Measurements from ENCODE around the gene PODXL2.
"Not testable (repeated sequence)": the region's sequence is repeated elsewhere in the genome, so short reads cannot be mapped to it uniquely, and the experiment has no call there.

PODXL2 gene

DNA sequence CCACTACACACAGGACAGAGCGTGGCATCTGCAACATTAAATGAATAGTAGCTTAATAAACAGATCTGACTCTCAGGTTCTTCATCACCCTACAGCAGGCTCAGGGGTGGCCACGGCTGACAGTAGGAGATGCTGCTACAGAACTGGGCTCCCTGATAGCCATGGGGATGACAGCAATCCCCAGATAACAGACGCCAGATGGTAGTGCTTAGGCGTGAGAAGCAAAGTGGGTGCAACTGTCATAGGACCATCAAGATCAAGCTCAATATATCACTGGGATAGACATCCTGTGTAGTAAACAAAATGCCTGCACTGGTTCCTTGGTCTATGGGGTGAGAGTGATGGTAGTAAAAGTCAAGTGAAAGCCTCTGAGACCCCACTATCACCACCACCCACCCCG, 35.8 kb upstream of the PODXL2 start:
- Histone ChIP-seq H3K4me1 (ENCODE audit: control insufficient read depth, insufficient read depth, low read length) (peaks cover 14% of the 10 kb centered on the region), H3K27me3 (replicated peaks; ENCODE audit: control insufficient read depth, insufficient read depth, low read length) (no peaks in the 10 kb centered on the region), H3K4me3 (ENCODE audit: low read length) (no peak overlapping the region), H3K36me3 (ENCODE audit: control insufficient read depth, insufficient read depth, low read length, severe bottlenecking) (no peaks in the 10 kb centered on the region), H3K9me3 (ENCODE audit: control insufficient read depth, low read length) (no peaks in the 10 kb centered on the region), H3K9ac (ENCODE audit: low read length) (no peak overlapping the region)
- DNase-seq (ENCODE audit: low read depth), result no peak

DNA sequence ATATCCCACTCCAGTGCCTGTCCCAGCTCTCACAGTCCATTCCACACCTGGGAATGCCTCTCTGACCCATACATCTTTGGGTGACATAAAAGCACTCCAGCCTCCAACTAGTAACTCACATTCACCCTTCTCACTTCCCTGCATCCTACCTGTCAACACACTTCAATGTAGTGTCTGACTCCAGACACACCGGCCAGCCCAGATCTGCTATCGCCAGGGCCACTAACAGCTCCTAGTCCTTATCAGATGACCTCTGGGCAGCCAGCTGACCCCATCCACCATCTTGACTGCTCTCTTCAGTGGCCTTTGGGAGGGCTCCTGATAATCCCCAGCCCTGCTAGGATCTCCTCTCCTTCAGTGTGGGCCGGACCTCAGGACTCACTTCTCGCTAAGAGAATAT, 33.7 kb upstream of the PODXL2 start:
- H3K27me3 ChIP-seq (replicated peaks; ENCODE audit: control insufficient read depth, insufficient read depth, low read length), result no peaks in the 10 kb centered on the region
- DNase-seq (ENCODE audit: low read depth), result no peak
- peaks cover 10% of the 10 kb centered on the region for H3K4me1 ChIP-seq (ENCODE audit: control insufficient read depth, insufficient read depth, low read length)

DNA sequence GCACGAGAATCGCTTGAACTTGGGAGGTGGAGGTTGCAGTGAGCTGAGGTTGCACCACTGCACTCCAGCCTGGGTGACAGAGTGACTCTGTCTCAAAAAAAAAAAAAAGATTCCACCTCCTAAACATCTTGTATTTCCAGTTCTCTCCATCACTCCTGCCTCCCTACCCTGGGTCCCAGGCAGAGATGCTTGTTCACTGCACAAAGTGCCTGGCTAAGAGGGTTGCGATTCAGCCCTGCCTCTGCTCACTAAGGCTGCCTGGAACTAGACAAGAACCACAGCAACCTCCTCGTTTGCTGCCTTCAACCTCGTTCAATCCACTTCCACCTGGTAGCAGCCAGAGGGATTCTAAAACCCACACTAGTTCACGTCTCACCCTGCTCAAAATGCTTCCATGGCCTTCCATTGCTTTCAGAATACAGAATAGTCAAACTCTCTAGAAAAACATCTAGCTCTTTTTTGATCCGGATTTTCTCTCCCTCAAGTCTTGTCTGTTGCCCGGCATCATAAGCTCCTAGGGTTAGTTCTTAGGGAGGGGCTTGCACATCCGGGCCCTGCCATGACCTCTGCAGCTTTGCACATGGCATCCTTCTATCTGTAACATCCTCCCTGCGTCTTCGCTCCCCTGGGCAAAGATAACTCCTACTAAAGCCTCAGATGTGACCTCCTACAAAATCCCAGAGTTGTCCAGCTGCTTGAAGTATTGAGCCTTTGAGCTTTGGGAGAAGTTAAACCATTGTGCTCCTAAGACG, 31.8 kb upstream of the PODXL2 start:
- DNase-seq (ENCODE audit: low read depth), result no peak
- no peak overlapping the region for H3K9ac ChIP-seq (ENCODE audit: low read length)
- H3K4me1 ChIP-seq (ENCODE audit: control insufficient read depth, insufficient read depth, low read length), result peaks cover 5% of the 10 kb centered on the region
- H3K9me3 ChIP-seq (ENCODE audit: control insufficient read depth, low read length), result no peaks in the 10 kb centered on the region
- H3K36me3 ChIP-seq (ENCODE audit: control insufficient read depth, insufficient read depth, low read length, severe bottlenecking), result no peaks in the 10 kb centered on the region
- no peaks in the 10 kb centered on the region for H3K27me3 ChIP-seq (replicated peaks; ENCODE audit: control insufficient read depth, insufficient read depth, low read length)
- H3K4me3 ChIP-seq (ENCODE audit: low read length), result peak overlapping the region; percentile 85

More for the DNA sequence above, 33.7 kb upstream of the PODXL2 start:
- Histone ChIP-seq H3K9me3 (ENCODE audit: control insufficient read depth, low read length) (no peaks in the 10 kb centered on the region), H3K9ac (ENCODE audit: low read length) (no peak overlapping the region), H3K4me3 (ENCODE audit: low read length) (no peak overlapping the region), H3K36me3 (ENCODE audit: control insufficient read depth, insufficient read depth, low read length, severe bottlenecking) (no peaks in the 10 kb centered on the region)

DNA sequence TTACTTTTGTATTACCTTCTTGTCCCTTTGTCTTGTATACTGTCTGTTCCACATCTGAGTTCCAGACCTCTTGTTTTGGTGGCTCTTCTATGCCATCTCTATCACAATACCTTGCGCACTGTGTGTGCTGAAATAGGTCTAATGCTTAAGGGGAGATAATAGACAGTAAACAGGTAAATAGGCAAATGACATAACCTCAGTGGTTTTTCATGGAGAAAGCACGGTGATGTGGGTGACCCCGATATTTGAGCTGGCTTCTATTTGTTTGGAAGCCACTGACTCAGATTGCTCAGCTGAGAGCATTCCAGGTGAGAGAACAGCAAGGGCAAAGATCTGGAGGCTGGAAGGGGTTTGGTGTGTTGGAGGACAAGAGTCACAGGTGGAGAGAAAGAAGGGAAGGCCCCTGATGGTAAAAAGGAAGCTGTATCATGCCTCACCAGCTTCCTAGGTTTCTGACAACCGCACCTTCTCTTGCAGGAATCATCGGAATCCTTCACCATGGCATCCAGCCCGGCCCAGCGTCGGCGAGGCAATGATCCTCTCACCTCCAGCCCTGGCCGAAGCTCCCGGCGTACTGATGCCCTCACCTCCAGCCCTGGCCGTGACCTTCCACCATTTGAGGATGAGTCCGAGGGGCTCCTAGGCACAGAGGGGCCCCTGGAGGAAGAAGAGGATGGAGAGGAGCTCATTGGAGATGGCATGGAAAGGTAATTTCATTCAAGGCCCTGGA, 30.0 kb upstream of the PODXL2 start:
- Histone ChIP-seq H3K4me1 (ENCODE audit: control insufficient read depth, insufficient read depth, low read length) (peaks cover 5% of the 10 kb centered on the region), H3K4me3 (ENCODE audit: low read length) (peak overlapping the region; percentile 85), H3K9ac (ENCODE audit: low read length) (peak overlapping the region; percentile 81), H3K9me3 (ENCODE audit: control insufficient read depth, low read length) (no peaks in the 10 kb centered on the region), H3K27me3 (replicated peaks; ENCODE audit: control insufficient read depth, insufficient read depth, low read length) (no peaks in the 10 kb centered on the region), H3K36me3 (ENCODE audit: control insufficient read depth, insufficient read depth, low read length, severe bottlenecking) (no peaks in the 10 kb centered on the region)
- DNase-seq (ENCODE audit: low read depth), result no peak

DNA sequence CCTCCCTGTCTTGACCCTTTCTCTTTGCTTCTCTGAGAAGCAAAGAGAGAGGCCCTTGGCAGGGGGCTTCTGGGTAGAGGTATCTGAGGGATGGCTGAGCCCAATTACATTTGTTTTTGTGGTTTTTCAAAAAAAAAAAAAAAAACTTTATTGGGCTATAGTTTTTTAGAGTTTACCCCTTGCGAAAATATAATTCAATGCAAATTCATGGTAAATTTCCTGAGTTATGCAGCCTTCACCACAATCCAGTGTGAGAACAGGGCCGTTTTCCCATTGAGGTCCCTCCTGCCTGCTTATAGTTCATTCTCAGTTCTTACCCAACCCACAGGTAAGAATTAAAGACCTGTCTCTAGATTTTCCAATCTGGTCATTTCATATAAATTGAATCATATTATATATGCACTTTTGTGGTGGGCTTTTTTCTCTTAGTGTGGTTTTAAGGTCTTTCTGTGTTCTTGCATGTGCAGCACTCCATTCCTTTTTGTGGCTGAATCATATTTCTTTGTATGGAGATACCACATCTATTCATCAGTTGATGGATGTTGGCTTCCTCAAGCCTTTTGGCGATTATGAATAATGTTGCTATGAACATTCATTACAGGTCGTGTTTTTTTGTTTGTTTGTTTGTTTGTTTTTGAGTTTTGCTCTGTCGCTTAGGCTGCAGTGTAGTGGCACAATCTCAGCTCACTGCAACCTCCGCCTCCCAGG, 28.1 kb upstream of the PODXL2 start:
- Histone ChIP-seq H3K27me3 (replicated peaks; ENCODE audit: control insufficient read depth, insufficient read depth, low read length) (no peaks in the 10 kb centered on the region), H3K4me3 (ENCODE audit: low read length) (no peak overlapping the region), H3K9me3 (ENCODE audit: control insufficient read depth, low read length) (no peaks in the 10 kb centered on the region), H3K9ac (ENCODE audit: low read length) (no peak overlapping the region), H3K4me1 (ENCODE audit: control insufficient read depth, insufficient read depth, low read length) (peaks cover 5% of the 10 kb centered on the region), H3K36me3 (ENCODE audit: control insufficient read depth, insufficient read depth, low read length, severe bottlenecking) (peaks cover 3% of the 10 kb centered on the region)
- DNase-seq (ENCODE audit: low read depth), result no peak

DNA sequence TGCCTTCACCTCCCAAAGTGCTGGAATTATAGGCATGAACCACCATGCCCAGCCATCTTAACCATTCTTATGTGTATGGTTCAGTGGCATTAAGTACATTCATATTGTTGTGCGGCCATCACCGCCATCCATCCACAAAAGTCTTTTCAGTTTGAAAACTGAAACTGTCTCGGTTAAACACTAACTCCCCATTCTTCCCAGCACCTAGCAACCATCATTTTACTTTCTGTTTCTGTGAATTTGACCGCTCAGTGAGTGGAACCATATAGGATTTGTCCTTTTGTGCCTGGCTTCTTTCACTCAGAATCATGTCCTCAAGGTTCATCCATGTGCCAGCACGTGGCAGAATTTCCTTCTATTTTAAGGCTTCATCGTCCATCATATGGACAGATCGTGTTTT, 24.9 kb upstream of the PODXL2 start:
- Histone ChIP-seq H3K9me3 (ENCODE audit: control insufficient read depth, low read length) (no peaks in the 10 kb centered on the region), H3K27me3 (replicated peaks; ENCODE audit: control insufficient read depth, insufficient read depth, low read length) (no peaks in the 10 kb centered on the region), H3K4me3 (ENCODE audit: low read length) (no peak overlapping the region), H3K9ac (ENCODE audit: low read length) (no peak overlapping the region), H3K4me1 (ENCODE audit: control insufficient read depth, insufficient read depth, low read length) (no peaks in the 10 kb centered on the region), H3K36me3 (ENCODE audit: control insufficient read depth, insufficient read depth, low read length, severe bottlenecking) (peaks cover 15% of the 10 kb centered on the region)
- DNase-seq (ENCODE audit: low read depth), result no peak

DNA sequence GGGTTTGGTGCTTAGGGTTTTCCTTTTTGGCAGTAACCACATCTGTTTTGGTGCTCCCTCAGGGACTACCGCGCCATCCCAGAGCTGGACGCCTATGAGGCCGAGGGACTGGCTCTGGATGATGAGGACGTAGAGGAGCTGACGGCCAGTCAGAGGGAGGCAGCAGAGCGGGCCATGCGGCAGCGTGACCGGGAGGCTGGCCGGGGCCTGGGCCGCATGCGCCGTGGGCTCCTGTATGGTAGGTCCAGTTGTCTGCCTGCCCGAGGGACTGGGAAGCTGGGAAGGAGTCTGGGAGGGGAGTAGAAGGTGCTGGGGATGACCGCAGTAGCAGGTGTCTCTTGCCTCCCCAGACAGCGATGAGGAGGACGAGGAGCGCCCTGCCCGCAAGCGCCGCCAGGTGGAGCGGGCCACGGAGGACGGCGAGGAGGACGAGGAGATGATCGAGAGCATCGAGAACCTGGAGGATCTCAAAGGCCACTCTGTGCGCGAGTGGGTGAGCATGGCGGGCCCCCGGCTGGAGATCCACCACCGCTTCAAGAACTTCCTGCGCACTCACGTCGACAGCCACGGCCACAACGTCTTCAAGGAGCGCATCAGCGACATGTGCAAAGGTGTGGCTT, 24.3 kb upstream of the PODXL2 start:
- Histone ChIP-seq H3K4me3 (ENCODE audit: low read length) (no peak overlapping the region), H3K4me1 (ENCODE audit: control insufficient read depth, insufficient read depth, low read length) (no peaks in the 10 kb centered on the region), H3K36me3 (ENCODE audit: control insufficient read depth, insufficient read depth, low read length, severe bottlenecking) (peaks cover 15% of the 10 kb centered on the region), H3K9me3 (ENCODE audit: control insufficient read depth, low read length) (no peaks in the 10 kb centered on the region), H3K9ac (ENCODE audit: low read length) (no peak overlapping the region), H3K27me3 (replicated peaks; ENCODE audit: control insufficient read depth, insufficient read depth, low read length) (no peaks in the 10 kb centered on the region)
- no peak for DNase-seq (ENCODE audit: low read depth)

DNA sequence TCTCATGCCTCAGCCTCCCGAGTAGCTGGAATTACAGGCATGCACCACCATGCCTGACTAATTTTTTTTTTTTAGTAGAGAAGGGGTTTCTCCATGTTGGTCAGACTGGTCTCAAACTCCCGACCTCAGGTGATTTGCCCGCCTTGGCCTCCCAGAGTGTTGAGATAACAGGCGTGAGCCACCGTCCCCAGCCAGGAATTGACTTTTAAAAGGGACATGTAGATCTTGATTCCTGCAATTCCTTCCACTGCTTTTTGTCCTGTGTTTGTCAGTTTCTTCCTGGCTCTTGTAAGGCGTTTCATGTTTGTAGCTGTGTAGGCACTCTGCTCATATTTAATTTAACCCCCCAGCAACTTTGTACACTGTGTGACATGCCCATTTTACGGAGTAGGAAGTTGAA, 23.4 kb upstream of the PODXL2 start:
- DNase-seq (ENCODE audit: low read depth); H3K4me3 ChIP-seq (ENCODE audit: low read length); H3K9me3 ChIP-seq (ENCODE audit: control insufficient read depth, low read length); H3K4me1 ChIP-seq (ENCODE audit: control insufficient read depth, insufficient read depth, low read length); H3K27me3 ChIP-seq (replicated peaks; ENCODE audit: control insufficient read depth, insufficient read depth, low read length); H3K9ac ChIP-seq (ENCODE audit: low read length): not testable (repeated sequence)
- H3K36me3 ChIP-seq (ENCODE audit: control insufficient read depth, insufficient read depth, low read length, severe bottlenecking), result peaks cover 15% of the 10 kb centered on the region

DNA sequence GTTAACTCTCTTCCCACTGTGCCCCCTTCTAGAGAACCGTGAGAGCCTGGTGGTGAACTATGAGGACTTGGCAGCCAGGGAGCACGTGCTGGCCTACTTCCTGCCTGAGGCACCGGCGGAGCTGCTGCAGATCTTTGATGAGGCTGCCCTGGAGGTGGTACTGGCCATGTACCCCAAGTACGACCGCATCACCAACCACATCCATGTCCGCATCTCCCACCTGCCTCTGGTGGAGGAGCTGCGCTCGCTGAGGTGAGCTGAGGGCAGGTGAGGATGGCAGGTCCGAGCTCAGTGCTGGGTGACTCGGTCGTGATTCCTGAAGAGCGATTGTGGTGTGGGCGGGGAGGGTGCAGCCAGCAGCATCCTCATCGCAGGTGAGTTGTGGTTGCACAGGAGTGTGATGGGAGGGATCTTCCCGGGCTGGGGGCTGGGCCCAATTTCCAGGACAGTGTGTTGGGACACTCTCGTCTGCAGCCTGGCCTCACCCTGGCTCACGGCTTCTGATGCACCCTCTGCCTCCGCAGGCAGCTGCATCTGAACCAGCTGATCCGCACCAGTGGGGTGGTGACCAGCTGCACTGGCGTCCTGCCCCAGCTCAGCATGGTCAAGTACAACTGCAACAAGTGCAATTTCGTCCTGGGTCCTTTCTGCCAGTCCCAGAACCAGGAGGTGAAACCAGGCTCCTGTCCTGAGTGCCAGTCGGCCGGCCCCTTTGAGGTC, 22.7 kb upstream of the PODXL2 start:
- H3K9me3 ChIP-seq (ENCODE audit: control insufficient read depth, low read length), result no peaks in the 10 kb centered on the region
- DNase-seq (ENCODE audit: low read depth), result no peak
- H3K27me3 ChIP-seq (replicated peaks; ENCODE audit: control insufficient read depth, insufficient read depth, low read length), result no peaks in the 10 kb centered on the region
- H3K4me3 ChIP-seq (ENCODE audit: low read length), result no peak overlapping the region
- no peaks in the 10 kb centered on the region for H3K4me1 ChIP-seq (ENCODE audit: control insufficient read depth, insufficient read depth, low read length)
- H3K36me3 ChIP-seq (ENCODE audit: control insufficient read depth, insufficient read depth, low read length, severe bottlenecking), result peaks cover 15% of the 10 kb centered on the region
- H3K9ac ChIP-seq (ENCODE audit: low read length), result no peak overlapping the region

DNA sequence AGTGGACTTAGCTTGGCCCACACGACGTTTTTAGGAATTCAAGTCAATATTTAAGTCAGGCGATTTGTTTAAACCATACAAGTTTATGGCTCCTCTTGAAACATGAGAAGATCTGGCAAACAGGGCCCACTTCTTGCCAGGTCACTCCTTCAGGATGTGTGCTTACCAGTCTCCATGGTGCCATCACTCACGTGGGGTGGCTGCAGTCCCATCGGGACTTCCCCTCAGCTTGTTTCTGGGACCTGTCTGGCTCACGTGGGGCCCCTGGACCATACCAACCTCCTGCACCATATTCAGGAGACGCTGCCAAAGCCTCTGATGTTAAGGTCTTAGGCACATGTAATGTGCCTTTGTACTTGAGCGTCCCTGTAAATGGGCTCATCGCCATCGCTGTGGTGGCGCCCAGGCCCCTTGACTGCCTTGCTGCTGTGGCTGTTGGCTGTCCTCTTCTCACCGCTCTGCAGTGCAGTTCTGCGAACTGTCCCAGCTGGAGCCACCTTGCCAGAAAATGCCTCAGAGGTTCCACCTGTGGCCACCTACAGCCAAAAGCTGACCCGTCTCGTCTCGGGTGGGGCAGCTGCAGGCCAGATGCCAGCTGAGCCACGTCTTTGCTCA, 21.9 kb upstream of the PODXL2 start:
- no peaks in the 10 kb centered on the region for H3K9me3 ChIP-seq (ENCODE audit: control insufficient read depth, low read length)
- H3K4me1 ChIP-seq (ENCODE audit: control insufficient read depth, insufficient read depth, low read length), result no peaks in the 10 kb centered on the region
- no peak overlapping the region for H3K9ac ChIP-seq (ENCODE audit: low read length)
- H3K4me3 ChIP-seq (ENCODE audit: low read length), result no peak overlapping the region
- H3K36me3 ChIP-seq (ENCODE audit: control insufficient read depth, insufficient read depth, low read length, severe bottlenecking), result peaks cover 15% of the 10 kb centered on the region
- no peak for DNase-seq (ENCODE audit: low read depth)
- no peaks in the 10 kb centered on the region for H3K27me3 ChIP-seq (replicated peaks; ENCODE audit: control insufficient read depth, insufficient read depth, low read length)

All from adipocyte (in vitro differentiated cells).